ENCODE data around the gene CDCA3. TPM values are rescaled to one million over a fixed set of nuclear protein-coding genes. Genes with fewer than 3 reads are reported as not detected.
"Not testable (repeated sequence)": the region's sequence is repeated elsewhere in the genome, so short reads cannot be mapped to it uniquely, and the experiment has no call there.

The CDCA3 gene
- total RNA-seq, 1 donor from 2014 or later = 36.1 TPM

GRCh38 chr12:6891646-6892001 lies 40.5 kb upstream of the CDCA3 start:
- peaks cover 2% of the 10 kb centered on the region for H3K36me3 Mint-ChIP-seq (ENCODE audit: insufficient read depth)
- DNase-seq (ENCODE audit: low spot score, unreplicated experiment) = no peak
- H3K4me1 Mint-ChIP-seq (ENCODE audit: low read depth) = peaks cover 22% of the 10 kb centered on the region
- no peaks in the 10 kb centered on the region for H3K27me3 Mint-ChIP-seq
- peak overlapping the region; percentile 70 for H3K4me3 Mint-ChIP-seq (ENCODE audit: low read depth)
- no peak for TF ChIP-seq CTCF (IDR thresholded peaks at IDR 0.05; ENCODE audit: unreplicated experiment)
- no peaks in the 10 kb centered on the region for H3K9me3 Mint-ChIP-seq (ENCODE audit: low read depth)
- peak overlapping the region; percentile 97 for H3K27ac Mint-ChIP-seq

GRCh38 chr12:6890789-6891645 lies 39.9 kb upstream of the CDCA3 start:
- Mint-ChIP-seq H3K27ac (peak overlapping the region; percentile 97), H3K9me3 (ENCODE audit: low read depth) (no peaks in the 10 kb centered on the region), H3K36me3 (ENCODE audit: insufficient read depth) (peaks cover 2% of the 10 kb centered on the region), H3K4me1 (ENCODE audit: low read depth) (peaks cover 28% of the 10 kb centered on the region), H3K27me3 (no peaks in the 10 kb centered on the region), H3K4me3 (ENCODE audit: low read depth) (peak overlapping the region; percentile 70)
- peak; percentile 100 for DNase-seq (ENCODE audit: low spot score, unreplicated experiment)
- peak; percentile 99 for TF ChIP-seq CTCF (IDR thresholded peaks at IDR 0.05; ENCODE audit: unreplicated experiment)

- not testable (repeated sequence) for DNase-seq (ENCODE audit: low spot score, unreplicated experiment)
These were observed 38.9 kb upstream of the CDCA3 start for GRCh38 chr12:6889775-6890573.

GRCh38 chr12:6888794-6889193 lies 37.7 kb upstream of the CDCA3 start:
- H3K27me3 Mint-ChIP-seq; H3K4me3 Mint-ChIP-seq (ENCODE audit: low read depth); H3K9me3 Mint-ChIP-seq (ENCODE audit: low read depth); DNase-seq (ENCODE audit: low spot score, unreplicated experiment): not testable (repeated sequence)
- peak overlapping the region; percentile 100 for H3K27ac Mint-ChIP-seq
- H3K36me3 Mint-ChIP-seq (ENCODE audit: insufficient read depth) = peaks cover 12% of the 10 kb centered on the region
- peaks cover 34% of the 10 kb centered on the region for H3K4me1 Mint-ChIP-seq (ENCODE audit: low read depth)

More at GRCh38 chr12:6889775-6890573, 38.9 kb upstream of the CDCA3 start:
- not testable (repeated sequence) for H3K36me3 Mint-ChIP-seq (ENCODE audit: insufficient read depth); H3K9me3 Mint-ChIP-seq (ENCODE audit: low read depth); H3K27me3 Mint-ChIP-seq
- Mint-ChIP-seq H3K4me1 (ENCODE audit: low read depth) (peaks cover 33% of the 10 kb centered on the region), H3K4me3 (ENCODE audit: low read depth) (peak overlapping the region; percentile 70), H3K27ac (peak overlapping the region; percentile 97)

- no peak overlapping the region for H3K4me3 Mint-ChIP-seq (ENCODE audit: low read depth)
- H3K36me3 Mint-ChIP-seq (ENCODE audit: insufficient read depth) = peaks cover 12% of the 10 kb centered on the region
- TF ChIP-seq CTCF (IDR thresholded peaks at IDR 0.05; ENCODE audit: unreplicated experiment) = no peak
- no peaks in the 10 kb centered on the region for H3K9me3 Mint-ChIP-seq (ENCODE audit: low read depth)
- peaks cover 34% of the 10 kb centered on the region for H3K4me1 Mint-ChIP-seq (ENCODE audit: low read depth)
- H3K27me3 Mint-ChIP-seq = no peaks in the 10 kb centered on the region
- DNase-seq (ENCODE audit: low spot score, unreplicated experiment) = no peak
- peak overlapping the region; percentile 100 for H3K27ac Mint-ChIP-seq
These were observed 37.3 kb upstream of the CDCA3 start for GRCh38 chr12:6888360-6888759.

GRCh38 chr12:6887460-6887859 lies 36.4 kb upstream of the CDCA3 start:
- H3K36me3 Mint-ChIP-seq (ENCODE audit: insufficient read depth) = peaks cover 14% of the 10 kb centered on the region
- H3K4me3 Mint-ChIP-seq (ENCODE audit: low read depth) = no peak overlapping the region
- no peak for DNase-seq (ENCODE audit: low spot score, unreplicated experiment)
- peaks cover 34% of the 10 kb centered on the region for H3K4me1 Mint-ChIP-seq (ENCODE audit: low read depth)
- no peaks in the 10 kb centered on the region for H3K9me3 Mint-ChIP-seq (ENCODE audit: low read depth)
- no peaks in the 10 kb centered on the region for H3K27me3 Mint-ChIP-seq
- H3K27ac Mint-ChIP-seq = peak overlapping the region; percentile 100
- no peak for TF ChIP-seq CTCF (IDR thresholded peaks at IDR 0.05; ENCODE audit: unreplicated experiment)

GRCh38 chr12:6886206-6886999 lies 35.3 kb upstream of the CDCA3 start:
- not testable (repeated sequence) for DNase-seq (ENCODE audit: low spot score, unreplicated experiment); H3K27me3 Mint-ChIP-seq; H3K9me3 Mint-ChIP-seq (ENCODE audit: low read depth)
- Mint-ChIP-seq H3K36me3 (ENCODE audit: insufficient read depth) (peaks cover 16% of the 10 kb centered on the region), H3K4me3 (ENCODE audit: low read depth) (peak overlapping the region; percentile 61), H3K27ac (peak overlapping the region; percentile 100), H3K4me1 (ENCODE audit: low read depth) (peaks cover 34% of the 10 kb centered on the region)
